Omental fat pad (tissue), 4 donors: Measurements from ENCODE around the gene AOPEP. TPM values are rescaled to one million over a fixed set of nuclear protein-coding genes. Genes with fewer than 3 reads are reported as not detected.

ENCODE experiments used
- ATAC-seq: fragments of 150-250 bp; one replicate; pipeline ENCODE4 v1.9.1; 2016; ENCODE audit warnings: mild to moderate bottlenecking, moderate library complexity; ENCODE audit not compliant: low FRiP score
- DNase-seq: peaks from one replicate; pipeline ENCODE4 v3.0.0-alpha.2; 2019; ENCODE audit warnings: low spot score
- total RNA-seq, 4 donors: library from RNA; depleted of rRNA; stranded (reverse); fragments of >200 nt; gene quantifications; one replicate each; pipeline ENCODE4 v1.1.0, GENCODE V29; 2016
- TF ChIP-seq, protein P1 (sequence below), 3 donors: fragments of 450-650 bp; IDR thresholded peaks; one replicate each; pipeline ENCODE4 v1.5.1; 2016 to 2017; ENCODE audit warnings: antibody characterized with exemption in 3 of 3, mild to moderate bottlenecking in 3 of 3, moderate library complexity in 2 of 3

AOPEP gene
- total RNA-seq, 4 donors from 2014 or later, result 45.9 to 102 (median 55.1) TPM

- TF ChIP-seq, protein P1, sequence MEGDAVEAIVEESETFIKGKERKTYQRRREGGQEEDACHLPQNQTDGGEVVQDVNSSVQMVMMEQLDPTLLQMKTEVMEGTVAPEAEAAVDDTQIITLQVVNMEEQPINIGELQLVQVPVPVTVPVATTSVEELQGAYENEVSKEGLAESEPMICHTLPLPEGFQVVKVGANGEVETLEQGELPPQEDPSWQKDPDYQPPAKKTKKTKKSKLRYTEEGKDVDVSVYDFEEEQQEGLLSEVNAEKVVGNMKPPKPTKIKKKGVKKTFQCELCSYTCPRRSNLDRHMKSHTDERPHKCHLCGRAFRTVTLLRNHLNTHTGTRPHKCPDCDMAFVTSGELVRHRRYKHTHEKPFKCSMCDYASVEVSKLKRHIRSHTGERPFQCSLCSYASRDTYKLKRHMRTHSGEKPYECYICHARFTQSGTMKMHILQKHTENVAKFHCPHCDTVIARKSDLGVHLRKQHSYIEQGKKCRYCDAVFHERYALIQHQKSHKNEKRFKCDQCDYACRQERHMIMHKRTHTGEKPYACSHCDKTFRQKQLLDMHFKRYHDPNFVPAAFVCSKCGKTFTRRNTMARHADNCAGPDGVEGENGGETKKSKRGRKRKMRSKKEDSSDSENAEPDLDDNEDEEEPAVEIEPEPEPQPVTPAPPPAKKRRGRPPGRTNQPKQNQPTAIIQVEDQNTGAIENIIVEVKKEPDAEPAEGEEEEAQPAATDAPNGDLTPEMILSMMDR (IDR thresholded peaks at IDR 0.05), result no peak
- DNase-seq (no peak), ATAC-seq (no peak)
These were observed 164.7 kb downstream of the AOPEP start for GRCh38 chr9:94891183-94891582.

GRCh38 chr9:94892675-94893074, 166.2 kb downstream of the AOPEP start:
- ATAC-seq (no peak), DNase-seq (no peak)
- TF ChIP-seq, protein P1 (IDR thresholded peaks at IDR 0.05), result no peak

GRCh38 chr9:94894094-94894699, 167.7 kb downstream of the AOPEP start:
- TF ChIP-seq, protein P1 (IDR thresholded peaks at IDR 0.05), result no peak

GRCh38 chr9:94895668-94896067, 169.2 kb downstream of the AOPEP start:
- no peak for DNase-seq
- no peak for ATAC-seq
- TF ChIP-seq, protein P1 (IDR thresholded peaks at IDR 0.05), result no peak

More at GRCh38 chr9:94894094-94894699, 167.7 kb downstream of the AOPEP start:
- no peak for ATAC-seq
- DNase-seq, result no peak

- TF ChIP-seq, protein P1 (IDR thresholded peaks at IDR 0.05), result no peak
These were observed 170.0 kb downstream of the AOPEP start for GRCh38 chr9:94896512-94896911.

DNA sequence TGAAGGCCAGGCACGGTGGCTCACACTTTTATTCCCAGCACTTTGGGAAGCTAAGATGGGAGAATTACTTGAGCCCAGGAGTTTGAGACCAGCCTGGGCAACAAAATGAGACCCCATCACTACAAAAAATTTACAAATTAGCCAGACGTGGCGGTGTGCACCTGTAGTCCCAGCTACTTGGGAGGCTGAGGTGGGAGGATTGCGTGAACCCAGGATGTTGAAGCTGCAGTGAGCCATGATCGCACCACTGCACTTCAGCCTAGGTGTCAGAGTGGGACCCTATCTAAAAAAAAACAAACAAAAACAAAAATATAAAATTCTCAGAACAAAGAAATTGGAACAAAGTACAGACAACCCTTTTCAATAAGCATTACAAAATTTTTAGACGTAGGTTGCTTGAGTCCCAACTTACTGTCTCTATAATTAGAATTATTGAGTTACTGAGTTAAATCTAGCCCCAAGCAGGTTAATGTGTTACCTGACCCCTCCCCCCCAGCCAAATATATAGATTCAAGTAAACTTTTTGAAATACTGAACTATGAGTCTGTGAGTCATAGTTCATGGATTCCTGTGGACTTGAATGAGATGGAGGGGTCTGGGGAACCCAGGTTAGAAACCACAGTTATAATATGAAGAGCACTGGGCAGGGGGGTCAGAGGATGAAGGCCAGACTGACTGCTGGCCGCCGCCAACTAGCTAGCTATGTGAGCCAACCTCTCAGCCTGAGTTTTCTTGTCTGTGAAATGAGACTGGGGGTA, 173.1 kb downstream of the AOPEP start:
- ATAC-seq, result no peak
- TF ChIP-seq, protein P1 (IDR thresholded peaks at IDR 0.05), result no peak
- no peak for DNase-seq

More at GRCh38 chr9:94896512-94896911, 170.0 kb downstream of the AOPEP start:
- ATAC-seq, result no peak
- no peak for DNase-seq
